GM12873 (cell line): Measurements from ENCODE around the gene LRP6.

Source experiments
- TF ChIP-seq, protein P1 (sequence below): IDR thresholded peaks from 2 replicates; pipeline ENCODE4 v1.5.1; 2012; ENCODE audit warnings: low read depth, mild to moderate bottlenecking, moderate library complexity, low read length, control low read depth; ENCODE audit not compliant: insufficient read depth; ENCODE audit errors: missing control alignments

LRP6 gene

DNA sequence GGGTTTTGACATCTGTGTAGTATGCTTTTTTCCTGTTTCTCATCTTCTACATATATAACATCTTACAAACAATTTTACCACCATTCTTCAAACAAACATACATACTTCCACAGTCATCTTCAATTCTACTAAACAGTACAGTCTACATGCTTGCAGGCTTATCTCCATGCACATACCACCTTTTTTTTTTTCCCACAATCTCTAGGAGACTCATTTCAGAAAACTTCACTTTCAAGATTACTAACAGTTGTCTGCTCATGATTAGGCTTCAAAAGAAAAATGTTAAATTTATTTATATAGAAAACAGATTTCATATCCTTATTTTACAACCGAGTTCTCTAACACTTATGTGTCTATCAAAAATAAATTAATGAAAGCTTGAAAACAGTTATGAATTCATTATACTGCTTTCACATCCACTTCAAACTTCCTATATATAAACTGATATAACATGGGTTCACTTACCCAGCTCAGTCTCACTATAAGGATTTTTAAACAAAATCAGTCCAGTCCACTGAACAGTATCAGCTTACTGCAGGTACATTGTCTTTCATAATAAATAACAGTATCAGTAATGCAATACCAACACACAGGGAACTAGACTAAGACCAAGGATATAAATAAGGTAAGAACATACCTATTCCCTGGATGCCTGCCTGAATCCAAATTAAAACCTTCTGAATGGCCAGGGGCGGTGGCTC is 42.5 kb downstream of the LRP6 start:
- TF ChIP-seq, protein P1, sequence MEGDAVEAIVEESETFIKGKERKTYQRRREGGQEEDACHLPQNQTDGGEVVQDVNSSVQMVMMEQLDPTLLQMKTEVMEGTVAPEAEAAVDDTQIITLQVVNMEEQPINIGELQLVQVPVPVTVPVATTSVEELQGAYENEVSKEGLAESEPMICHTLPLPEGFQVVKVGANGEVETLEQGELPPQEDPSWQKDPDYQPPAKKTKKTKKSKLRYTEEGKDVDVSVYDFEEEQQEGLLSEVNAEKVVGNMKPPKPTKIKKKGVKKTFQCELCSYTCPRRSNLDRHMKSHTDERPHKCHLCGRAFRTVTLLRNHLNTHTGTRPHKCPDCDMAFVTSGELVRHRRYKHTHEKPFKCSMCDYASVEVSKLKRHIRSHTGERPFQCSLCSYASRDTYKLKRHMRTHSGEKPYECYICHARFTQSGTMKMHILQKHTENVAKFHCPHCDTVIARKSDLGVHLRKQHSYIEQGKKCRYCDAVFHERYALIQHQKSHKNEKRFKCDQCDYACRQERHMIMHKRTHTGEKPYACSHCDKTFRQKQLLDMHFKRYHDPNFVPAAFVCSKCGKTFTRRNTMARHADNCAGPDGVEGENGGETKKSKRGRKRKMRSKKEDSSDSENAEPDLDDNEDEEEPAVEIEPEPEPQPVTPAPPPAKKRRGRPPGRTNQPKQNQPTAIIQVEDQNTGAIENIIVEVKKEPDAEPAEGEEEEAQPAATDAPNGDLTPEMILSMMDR: no peak

DNA sequence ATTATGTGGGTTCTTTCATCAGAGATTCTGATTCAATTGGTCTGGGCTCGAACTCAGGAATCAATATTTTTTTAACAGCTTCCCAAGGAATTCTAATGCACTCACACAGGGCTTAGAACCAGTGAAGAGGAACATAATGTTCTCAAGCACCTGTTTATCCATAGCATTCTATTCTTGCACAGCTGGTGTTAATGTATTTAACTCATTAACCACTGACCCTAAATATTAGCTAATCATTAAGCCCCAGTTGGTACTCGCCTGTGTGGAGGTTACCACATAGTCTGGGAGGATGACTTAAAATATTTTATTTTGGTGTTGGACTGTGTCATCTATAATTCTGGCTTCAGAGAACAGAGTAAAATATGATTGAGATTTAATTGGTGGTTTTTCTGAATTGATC is 45.3 kb downstream of the LRP6 start:
- TF ChIP-seq, protein P1: no peak

DNA sequence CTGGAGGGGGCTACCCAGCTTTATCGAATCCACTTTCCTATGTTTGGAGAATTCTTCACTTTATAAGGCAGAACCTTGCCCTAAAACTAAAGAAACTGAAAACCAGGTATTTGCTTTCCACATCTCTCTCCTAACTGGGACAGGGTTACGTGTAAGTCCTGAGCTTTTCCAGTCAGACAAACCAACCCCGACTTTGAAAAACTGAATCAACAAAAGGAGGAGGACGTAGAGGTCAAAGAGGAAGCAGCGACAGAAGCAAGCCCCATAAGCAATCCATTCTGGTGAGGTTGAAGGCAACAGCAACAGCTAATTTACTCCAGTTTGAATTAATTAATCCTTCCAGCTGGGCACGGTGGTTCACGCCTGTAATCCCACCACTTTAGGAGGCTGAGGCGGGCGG is 47.2 kb downstream of the LRP6 start:
- TF ChIP-seq, protein P1: no peak

DNA sequence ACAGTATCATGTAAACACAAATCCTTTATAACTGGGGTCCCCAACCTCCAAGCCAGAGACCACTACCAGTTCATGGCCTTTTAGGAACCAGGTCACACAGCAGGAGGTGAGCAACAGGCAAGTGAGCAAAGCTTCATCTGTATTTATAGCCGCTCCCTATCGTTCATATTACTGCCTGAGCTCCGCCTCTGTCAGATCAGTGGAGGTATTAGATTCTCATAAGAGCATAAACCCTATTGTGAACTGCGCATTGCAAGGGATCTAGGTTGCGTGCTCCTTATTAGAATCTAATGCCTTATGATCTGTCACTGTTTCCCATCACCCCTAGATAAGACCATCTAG is 49.9 kb downstream of the LRP6 start:
- TF ChIP-seq, protein P1: no peak

DNA sequence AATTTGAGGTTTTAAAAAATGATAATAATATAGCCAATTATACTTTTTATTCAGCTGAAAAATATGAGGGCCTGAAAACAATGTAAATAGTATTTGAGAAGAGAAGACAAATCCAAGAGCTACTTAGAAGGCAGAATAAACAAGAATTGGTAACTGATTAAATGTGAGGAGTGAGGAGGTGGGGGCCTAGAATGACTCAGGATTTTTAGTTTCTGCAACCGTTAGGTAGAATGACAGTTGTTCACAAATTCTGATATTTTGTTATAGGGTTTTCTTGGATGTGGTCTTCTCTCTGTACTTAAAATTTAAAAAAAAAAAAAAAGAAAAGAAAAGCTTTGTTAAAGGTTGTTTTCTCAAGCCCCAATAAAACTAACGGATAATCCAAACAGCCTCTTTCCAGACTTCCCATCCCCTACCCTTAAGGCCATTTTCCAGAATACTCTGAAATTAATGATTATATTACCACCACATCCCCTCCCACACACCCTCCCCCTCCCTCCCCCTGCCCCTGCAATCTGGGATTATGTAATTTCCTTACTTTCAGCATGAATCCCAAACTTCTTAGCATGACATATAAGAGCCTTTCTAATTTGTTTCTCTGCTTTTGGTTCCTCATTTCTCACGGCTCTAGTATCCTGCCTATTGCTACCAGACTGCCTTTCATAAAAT is 50.4 kb downstream of the LRP6 start:
- TF ChIP-seq, protein P1: no peak

DNA sequence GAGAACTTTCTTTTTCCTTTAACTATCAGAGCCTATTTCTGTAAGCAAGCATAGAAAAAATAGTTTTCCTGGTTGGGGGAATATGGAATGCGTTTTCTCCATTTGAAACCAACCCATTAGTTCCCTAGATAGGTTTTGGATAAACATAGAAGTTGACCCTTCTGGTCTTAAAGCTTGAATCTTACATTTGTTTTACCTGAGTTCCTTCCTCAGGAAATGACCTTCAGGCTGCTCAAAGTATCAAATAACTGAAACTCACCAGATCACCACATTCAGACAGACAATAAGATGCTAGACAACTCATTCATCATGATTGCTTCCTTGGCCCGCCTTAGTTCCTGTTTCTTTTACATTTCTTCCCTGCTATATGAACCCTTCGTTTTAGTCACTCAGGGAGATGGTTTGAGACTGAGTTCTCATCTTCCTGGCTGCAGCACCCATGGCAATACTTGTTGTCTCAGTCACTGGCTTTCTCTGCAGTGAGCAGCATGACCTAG is 52.2 kb downstream of the LRP6 start:
- TF ChIP-seq, protein P1: no peak

DNA sequence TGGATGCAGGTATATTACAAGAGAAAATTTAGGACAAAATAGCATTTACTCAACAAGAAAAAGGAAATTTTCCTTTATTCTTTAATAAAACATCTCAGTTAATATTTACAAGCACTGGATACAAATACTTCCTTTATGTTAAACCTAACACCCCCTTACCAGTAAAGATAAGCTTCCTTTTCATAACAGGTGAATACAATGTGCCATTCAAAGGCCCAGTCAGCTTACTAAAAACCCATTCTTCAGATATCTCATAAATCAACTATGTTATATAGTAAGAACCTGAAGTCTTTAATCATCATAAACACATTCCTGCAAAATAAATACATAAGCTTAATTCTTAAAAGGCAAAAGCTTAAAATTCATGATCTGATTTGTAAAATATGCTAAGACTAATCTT is 52.6 kb downstream of the LRP6 start:
- TF ChIP-seq, protein P1: no peak
